ACC112 (cell line): ENCODE measurements around the gene COL26A1.
"Not testable (repeated sequence)": the region's sequence is repeated elsewhere in the genome, so short reads cannot be mapped to it uniquely, and the experiment has no call there.

Experiments
- H2AFZ ChIP-seq: fragments of 200-600 bp; sonication (generic); one replicate; pipeline ENCODE4 v1.6.0; 2017; ENCODE audit warnings: antibody characterized with exemption, low read length; ENCODE audit not compliant: unreplicated experiment
- H3K27ac ChIP-seq: fragments of 200-600 bp; sonication (generic); 2 replicates; pipeline ENCODE4 v1.5.1; 2014; ENCODE audit warnings: low read depth, mild to moderate bottlenecking, antibody characterized with exemption, low read length, moderate library complexity
- H3K27me3 ChIP-seq: fragments of 200-600 bp; sonication (generic); 2 replicates; pipeline ENCODE4 v1.6.1; 2014; ENCODE audit warnings: mild to moderate bottlenecking, antibody characterized with exemption, low read length, moderate library complexity, mixed read lengths; ENCODE audit not compliant: insufficient read depth
- H3K36me3 ChIP-seq: fragments of 200-600 bp; sonication (generic); 2 replicates; pipeline ENCODE4 v1.6.1; 2016; ENCODE audit warnings: mild to moderate bottlenecking, antibody characterized with exemption, low read length, moderate library complexity, mixed read lengths; ENCODE audit not compliant: insufficient read depth
- H3K4me1 ChIP-seq: fragments of 200-600 bp; sonication (generic); one replicate; pipeline ENCODE4 v1.6.1; 2016; ENCODE audit warnings: low read length, mixed read lengths; ENCODE audit not compliant: insufficient read depth, unreplicated experiment, control insufficient read depth
- H3K4me3 ChIP-seq: fragments of 200-600 bp; sonication (generic); 2 replicates; pipeline ENCODE4 v1.5.1; 2014; ENCODE audit warnings: mild to moderate bottlenecking, low read depth, low read length
- H3K79me2 ChIP-seq: fragments of 200-600 bp; sonication (generic); one replicate; pipeline ENCODE4 v1.6.0; 2016; ENCODE audit warnings: low read length; ENCODE audit not compliant: control insufficient read depth, unreplicated experiment, insufficient read depth

COL26A1 gene

GRCh38 chr7:101347477-101347876, 15.2 kb upstream of the COL26A1 start:
- Histone ChIP-seq H3K27ac (no peak overlapping the region), H2AFZ (no peak overlapping the region), H3K4me3 (no peak overlapping the region), H3K27me3 (peaks cover 4% of the 10 kb centered on the region; the same call in 1 of the 2 replicates), H3K36me3 (no peaks in the 10 kb centered on the region), H3K4me1 (peaks cover 4% of the 10 kb centered on the region), H3K79me2 (no peaks in the 10 kb centered on the region)

- H3K27me3 ChIP-seq, H3K79me2 ChIP-seq, H3K27ac ChIP-seq: not testable (repeated sequence)
Observed at GRCh38 chr7:101348456-101349067, 14.1 kb upstream of the COL26A1 start.

GRCh38 chr7:101349300-101349699, 13.4 kb upstream of the COL26A1 start:
- not testable (repeated sequence) for H3K27ac ChIP-seq, H3K27me3 ChIP-seq, H2AFZ ChIP-seq, H3K4me3 ChIP-seq, H3K79me2 ChIP-seq, H3K36me3 ChIP-seq, H3K4me1 ChIP-seq

More at GRCh38 chr7:101348456-101349067, 14.1 kb upstream of the COL26A1 start:
- not testable (repeated sequence) for H3K4me1 ChIP-seq, H3K4me3 ChIP-seq, H2AFZ ChIP-seq, H3K36me3 ChIP-seq

- Histone ChIP-seq H3K4me3 (no peak overlapping the region), H3K27me3 (peaks cover 4% of the 10 kb centered on the region), H3K27ac (no peak overlapping the region), H3K36me3 (no peaks in the 10 kb centered on the region), H3K4me1 (peaks cover 4% of the 10 kb centered on the region), H3K79me2 (no peaks in the 10 kb centered on the region), H2AFZ (no peak overlapping the region)
Observed at GRCh38 chr7:101352920-101353308, 9.8 kb upstream of the COL26A1 start.

GRCh38 chr7:101357433-101357832, 5.2 kb upstream of the COL26A1 start:
- H3K27me3 ChIP-seq = peaks cover 12% of the 10 kb centered on the region
- H3K79me2 ChIP-seq = no peaks in the 10 kb centered on the region
- H3K4me1 ChIP-seq = peaks cover under 1% of the 10 kb centered on the region
- no peak overlapping the region for H2AFZ ChIP-seq
- no peak overlapping the region for H3K27ac ChIP-seq
- no peaks in the 10 kb centered on the region for H3K36me3 ChIP-seq
- H3K4me3 ChIP-seq = no peak overlapping the region

- H3K27ac ChIP-seq = no peak overlapping the region
- no peak overlapping the region for H2AFZ ChIP-seq
Observed at GRCh38 chr7:101363196-101363733, 590 bp downstream of the COL26A1 start.

GRCh38 chr7:101363734-101364374, 1.2 kb downstream of the COL26A1 start:
- Histone ChIP-seq H3K4me3 (peak overlapping the region; percentile 68), H3K27ac (no peak overlapping the region), H3K79me2 (no peaks in the 10 kb centered on the region), H3K27me3 (peaks cover 53% of the 10 kb centered on the region), H2AFZ (no peak overlapping the region), H3K36me3 (no peaks in the 10 kb centered on the region), H3K4me1 (no peaks in the 10 kb centered on the region)

More at GRCh38 chr7:101363196-101363733, 590 bp downstream of the COL26A1 start:
- H3K27me3 ChIP-seq = peaks cover 47% of the 10 kb centered on the region
- no peaks in the 10 kb centered on the region for H3K36me3 ChIP-seq
- no peaks in the 10 kb centered on the region for H3K79me2 ChIP-seq
- H3K4me1 ChIP-seq = no peaks in the 10 kb centered on the region
- H3K4me3 ChIP-seq = peak overlapping the region; percentile 68

- Histone ChIP-seq H3K4me3 (no peak overlapping the region), H3K27me3 (peaks cover 59% of the 10 kb centered on the region), H3K36me3 (no peaks in the 10 kb centered on the region), H3K27ac (no peak overlapping the region), H3K4me1 (no peaks in the 10 kb centered on the region), H2AFZ (no peak overlapping the region), H3K79me2 (no peaks in the 10 kb centered on the region)
Observed at GRCh38 chr7:101365956-101366355, 3.3 kb downstream of the COL26A1 start.

GRCh38 chr7:101367676-101368075, 5.0 kb downstream of the COL26A1 start:
- no peaks in the 10 kb centered on the region for H3K36me3 ChIP-seq
- H3K79me2 ChIP-seq = no peaks in the 10 kb centered on the region
- no peak overlapping the region for H2AFZ ChIP-seq
- no peaks in the 10 kb centered on the region for H3K4me1 ChIP-seq
- no peak overlapping the region for H3K4me3 ChIP-seq
- H3K27ac ChIP-seq = no peak overlapping the region
- H3K27me3 ChIP-seq = peaks cover 62% of the 10 kb centered on the region

- no peaks in the 10 kb centered on the region for H3K36me3 ChIP-seq
- H3K4me3 ChIP-seq = no peak overlapping the region
- no peaks in the 10 kb centered on the region for H3K79me2 ChIP-seq
- H3K4me1 ChIP-seq = no peaks in the 10 kb centered on the region
- H2AFZ ChIP-seq = no peak overlapping the region
- peaks cover 67% of the 10 kb centered on the region for H3K27me3 ChIP-seq
- no peak overlapping the region for H3K27ac ChIP-seq
Observed at GRCh38 chr7:101368422-101369165, 5.9 kb downstream of the COL26A1 start.
